Activated gamma-delta T cell treated with anti-CD3 and anti-CD28 coated beads, Interleukin-2, amount 50 U/mL, for 16 hours (primary cell): ENCODE measurements around the gene HMGCS2.
"Not testable (repeated sequence)": the region's sequence is repeated elsewhere in the genome, so short reads cannot be mapped to it uniquely, and the experiment has no call there.

Experiments
- DNase-seq: peaks from one replicate; pipeline ENCODE4 v3.0.0-alpha.2; 2020; ENCODE audit warnings: low read depth

HMGCS2 gene

DNA sequence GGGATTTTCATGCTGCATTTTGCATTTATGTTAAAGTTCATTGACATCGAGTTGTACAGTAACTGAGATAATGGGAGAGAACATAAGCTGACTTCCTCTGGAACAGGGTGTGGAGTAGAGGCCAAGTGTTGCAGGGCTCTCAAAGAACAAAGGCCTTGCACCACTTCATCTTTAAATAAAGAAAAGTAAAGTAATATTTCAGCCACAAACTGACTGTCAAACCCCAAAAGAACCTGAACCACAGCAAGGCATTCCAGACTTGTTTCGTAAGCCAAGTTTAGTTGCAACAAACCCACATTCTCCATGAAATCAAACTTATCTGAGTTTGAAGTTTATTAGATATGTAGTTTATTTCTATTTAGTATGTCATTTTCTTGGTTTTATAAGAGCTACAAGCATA, 19.1 kb upstream of the HMGCS2 start:
- no peak for DNase-seq

DNA sequence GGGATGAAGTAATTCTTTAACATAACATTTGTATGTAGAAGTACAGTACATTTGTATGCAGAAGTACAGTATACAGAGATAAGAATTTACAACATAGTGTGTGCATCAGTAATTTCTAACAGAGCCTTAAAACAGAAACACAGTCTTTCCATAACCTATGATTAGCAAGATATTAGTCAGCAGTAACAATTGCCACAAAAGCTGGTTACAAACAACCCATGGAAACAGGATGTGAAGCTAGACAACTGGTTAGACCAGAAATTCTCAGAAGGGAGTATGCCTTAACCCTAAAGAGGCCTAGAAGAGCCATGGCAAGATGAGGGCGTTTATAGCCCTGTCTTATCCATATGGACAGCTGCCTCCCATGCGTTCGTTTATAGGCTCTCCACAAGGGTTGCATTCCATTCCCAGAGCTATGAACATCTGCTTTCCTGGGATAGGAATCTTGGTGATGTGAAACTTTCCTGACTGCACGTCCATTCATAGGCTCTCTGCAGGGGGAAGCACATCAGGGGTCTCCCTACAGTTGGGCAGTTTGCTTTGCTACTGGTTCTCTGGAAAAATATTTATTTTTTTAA, 17.9 kb upstream of the HMGCS2 start:
- DNase-seq, result not testable (repeated sequence)

DNA sequence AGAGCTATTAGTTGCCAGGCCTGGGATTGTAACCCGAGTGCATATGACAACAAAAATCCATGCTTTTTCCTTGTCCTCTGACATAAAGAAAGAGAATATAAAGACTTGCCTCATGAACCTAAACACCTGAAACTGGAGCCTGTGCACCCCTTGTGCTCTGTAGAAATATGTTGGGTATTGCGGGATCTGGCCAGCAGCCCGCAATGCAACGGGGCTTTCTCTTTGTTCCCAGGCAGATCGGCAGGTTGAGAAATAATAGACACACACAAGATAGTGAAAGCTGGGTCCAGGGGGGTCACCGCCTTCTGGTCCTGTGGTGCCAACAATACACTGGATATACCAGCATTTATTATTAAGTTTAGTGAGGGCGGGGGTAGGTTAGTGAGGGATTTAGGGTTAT, 17.3 kb upstream of the HMGCS2 start:
- DNase-seq, result not testable (repeated sequence)

DNA sequence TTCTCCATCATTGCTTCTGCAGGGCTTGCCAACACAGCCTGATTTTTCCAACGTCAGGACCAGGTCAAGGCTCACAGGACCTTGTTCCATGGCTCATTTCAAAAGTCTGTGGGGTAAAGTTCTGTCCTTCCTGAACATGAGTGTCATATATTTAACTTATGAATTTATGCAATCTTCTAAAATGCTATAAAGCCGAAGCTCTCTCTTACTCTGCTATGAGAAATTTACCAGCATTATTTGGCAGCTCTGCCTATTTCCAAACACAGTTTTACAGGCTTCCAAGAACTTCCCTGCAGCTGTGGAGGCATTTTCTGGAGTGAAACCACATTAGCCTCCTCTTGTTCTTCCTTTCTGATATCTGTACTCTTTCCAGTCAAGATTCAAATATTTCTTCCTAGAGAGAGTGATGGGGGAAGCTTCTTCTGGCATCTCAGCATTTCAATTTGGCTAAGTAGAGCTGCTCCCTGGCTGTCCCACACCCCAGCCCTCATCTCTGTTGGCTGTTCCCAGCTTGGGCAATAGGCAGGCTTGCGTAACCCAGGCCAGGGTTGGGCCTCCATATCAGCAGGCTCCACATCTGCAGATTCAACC, 15.6 kb upstream of the HMGCS2 start:
- DNase-seq, result no peak

DNA sequence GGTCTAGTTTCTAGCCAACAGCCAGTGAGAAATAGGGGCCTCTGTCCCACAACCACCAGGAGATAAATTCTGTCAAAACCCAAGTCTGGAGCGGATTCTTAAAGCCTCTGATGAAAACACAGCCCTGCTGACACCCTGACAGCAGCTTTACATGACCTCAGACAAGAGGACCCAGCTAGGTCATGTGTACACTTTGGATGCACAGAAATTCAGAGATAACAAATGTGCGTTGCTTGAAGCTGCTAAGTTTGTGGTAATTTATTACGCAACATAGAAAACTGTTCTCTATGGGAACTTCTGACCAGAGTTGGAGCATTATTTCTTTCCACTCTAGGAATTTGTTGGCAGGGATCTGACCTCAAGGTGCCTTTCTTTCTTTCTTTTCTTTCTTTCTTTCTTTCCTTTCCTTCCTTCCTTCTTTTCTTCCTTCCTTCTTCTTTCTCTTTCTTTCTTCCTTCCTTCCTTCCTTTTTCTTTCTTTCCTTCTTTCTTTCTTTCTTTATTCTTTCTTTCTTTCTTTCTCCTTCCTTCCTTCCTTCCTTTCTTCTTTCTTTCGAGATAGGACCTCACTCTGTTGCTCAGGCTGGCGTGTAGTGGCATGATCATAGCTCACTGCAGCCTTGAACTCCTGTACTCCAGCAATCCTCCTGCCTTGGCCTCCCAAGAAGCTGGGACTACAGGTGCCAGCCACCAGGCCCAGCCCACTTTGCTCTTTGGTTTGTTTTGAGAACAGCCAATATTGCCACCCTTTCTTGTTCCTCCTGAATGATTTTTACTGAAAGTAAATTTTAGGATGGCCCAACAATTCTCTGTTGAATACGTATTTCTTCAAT, 14.9 kb upstream of the HMGCS2 start:
- DNase-seq, result no peak

DNA sequence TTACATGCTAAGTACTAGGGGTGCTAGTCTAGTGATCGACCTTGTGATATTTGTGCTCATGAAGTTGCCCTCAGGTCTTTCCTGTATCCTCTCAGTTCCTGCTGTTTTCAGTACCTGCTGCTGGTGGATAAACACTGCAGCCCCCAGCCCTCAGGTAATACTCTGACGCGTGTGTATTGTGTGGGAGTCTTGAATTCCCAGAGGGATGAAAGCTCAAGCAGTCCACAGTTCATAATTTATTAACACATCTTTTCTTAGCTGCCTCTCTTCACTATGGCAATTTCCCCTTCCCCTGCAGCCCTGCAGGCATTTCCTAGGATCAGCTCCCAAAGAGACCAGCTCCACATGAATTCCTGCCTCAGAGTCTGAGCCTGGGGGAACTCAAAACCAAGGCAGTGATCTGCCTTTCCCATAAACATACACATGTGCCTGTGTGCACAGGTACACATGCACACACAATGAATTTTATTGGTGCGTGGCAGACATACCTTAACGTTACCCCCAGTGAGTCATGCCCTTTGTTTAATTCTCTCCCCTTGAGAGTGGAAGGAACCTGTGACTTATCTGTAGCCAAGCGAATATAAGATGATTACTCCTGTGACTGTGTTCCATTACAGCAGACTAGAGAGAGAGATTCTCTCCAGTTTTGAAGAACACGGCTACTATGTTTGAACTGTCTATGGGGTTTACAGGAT, 14.1 kb upstream of the HMGCS2 start:
- no peak for DNase-seq

DNA sequence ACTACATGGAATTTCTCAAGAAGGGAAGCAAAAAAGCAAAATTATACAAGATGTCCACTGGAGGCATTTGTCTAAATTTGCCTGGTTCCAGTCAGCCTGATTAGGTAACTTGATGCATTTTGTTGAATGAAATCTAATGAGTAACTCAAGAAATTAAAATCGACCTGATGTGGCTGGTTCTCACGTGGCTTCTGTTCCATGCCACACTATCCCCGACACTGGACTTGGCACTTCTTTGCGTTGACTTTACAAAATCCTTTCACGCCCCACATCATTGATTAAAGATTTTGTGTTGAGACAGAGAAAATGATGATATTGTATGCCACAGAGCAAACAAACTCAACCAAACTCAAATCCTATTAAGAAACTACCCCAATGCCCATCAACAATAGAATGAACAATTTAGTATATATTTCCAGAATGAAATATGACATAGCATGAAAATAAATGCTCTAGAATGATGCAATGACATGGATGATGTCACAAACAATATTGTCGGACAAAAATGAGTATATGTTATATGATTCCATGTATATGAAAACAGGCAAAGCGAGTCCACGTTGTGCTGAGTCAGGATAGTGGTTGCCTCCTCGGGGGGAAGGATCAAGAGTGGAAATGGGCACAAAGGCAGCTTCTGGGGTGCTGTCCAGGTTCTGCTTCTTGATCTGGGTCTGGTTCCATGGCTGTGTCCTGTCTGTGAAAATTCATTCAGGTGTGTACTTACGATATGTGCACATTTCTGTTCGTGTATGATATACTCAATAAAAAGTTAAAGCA, 12.9 kb upstream of the HMGCS2 start:
- DNase-seq, result no peak

DNA sequence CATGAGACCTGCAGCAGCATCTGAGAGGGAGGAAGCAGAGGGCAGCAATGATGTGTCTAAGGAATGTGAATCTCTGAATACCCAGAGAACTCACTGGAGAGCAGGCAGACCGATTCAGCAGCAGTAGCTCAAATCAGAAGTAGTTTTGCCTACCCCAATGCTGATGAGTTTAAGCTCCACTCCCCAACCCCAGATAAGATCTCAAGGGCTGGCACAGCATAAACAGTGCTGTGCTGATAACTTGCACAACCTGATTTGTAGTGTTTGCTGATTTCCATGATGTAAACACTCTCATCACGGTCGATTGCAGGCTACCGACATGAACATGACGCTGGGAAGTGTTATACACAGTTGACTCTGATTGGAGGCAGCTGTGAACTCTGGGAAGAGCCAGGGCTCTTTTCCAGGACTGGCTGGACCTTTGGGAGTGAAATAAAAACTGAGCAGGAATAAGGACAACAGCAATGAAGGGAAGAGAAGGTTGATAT, 11.2 kb upstream of the HMGCS2 start:
- DNase-seq, result no peak

DNA sequence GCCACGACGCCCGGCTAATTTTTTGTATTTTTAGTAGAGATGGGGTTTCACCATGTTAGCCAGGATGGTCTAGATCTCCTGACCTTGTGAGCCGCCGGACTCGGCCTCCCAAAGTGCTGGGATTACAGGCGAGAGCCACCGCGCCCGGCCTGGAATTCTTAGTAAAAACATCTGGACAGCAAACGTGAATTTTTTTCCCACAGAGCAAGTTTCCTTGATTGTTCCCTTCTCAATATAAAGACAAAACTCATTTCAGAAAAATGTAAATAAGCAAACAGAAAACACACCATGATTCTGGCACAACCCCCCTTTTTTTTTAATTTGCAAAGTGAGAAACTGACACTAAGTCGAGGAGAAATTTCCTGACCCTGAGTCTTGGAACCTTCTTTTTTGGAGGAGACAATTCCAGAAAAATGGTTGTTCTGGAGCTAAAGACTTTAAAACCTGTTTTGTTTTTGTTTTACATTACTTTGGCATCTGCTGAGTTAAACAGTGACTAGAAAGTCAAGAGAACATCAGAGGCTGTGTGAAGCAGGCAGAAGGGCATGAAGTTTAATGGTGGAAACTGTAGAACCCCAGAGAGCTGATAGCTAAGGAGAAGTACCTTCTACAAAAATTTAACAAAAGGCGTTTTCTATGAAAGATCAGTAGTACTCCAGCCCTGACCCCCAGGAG, 10.3 kb upstream of the HMGCS2 start:
- DNase-seq, result no peak

DNA sequence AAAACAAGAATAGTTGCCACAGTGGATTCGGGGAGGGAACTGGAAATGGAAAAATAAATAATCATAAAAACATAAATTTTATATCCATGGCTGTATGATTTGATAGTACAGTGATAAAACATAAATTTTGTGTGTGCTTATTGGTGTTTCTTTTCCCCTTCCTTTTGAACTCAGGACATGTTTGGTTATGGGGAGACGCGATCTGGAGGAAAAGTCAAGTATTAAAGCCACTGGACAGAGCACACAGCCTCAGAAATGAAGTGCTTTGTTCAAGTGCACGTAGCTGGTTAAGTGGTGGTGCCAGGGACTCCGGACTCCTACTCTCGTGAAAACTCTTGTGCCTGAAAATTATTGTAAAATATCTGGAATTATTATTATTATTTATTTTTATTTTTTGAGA, 9.7 kb upstream of the HMGCS2 start:
- no peak for DNase-seq

DNA sequence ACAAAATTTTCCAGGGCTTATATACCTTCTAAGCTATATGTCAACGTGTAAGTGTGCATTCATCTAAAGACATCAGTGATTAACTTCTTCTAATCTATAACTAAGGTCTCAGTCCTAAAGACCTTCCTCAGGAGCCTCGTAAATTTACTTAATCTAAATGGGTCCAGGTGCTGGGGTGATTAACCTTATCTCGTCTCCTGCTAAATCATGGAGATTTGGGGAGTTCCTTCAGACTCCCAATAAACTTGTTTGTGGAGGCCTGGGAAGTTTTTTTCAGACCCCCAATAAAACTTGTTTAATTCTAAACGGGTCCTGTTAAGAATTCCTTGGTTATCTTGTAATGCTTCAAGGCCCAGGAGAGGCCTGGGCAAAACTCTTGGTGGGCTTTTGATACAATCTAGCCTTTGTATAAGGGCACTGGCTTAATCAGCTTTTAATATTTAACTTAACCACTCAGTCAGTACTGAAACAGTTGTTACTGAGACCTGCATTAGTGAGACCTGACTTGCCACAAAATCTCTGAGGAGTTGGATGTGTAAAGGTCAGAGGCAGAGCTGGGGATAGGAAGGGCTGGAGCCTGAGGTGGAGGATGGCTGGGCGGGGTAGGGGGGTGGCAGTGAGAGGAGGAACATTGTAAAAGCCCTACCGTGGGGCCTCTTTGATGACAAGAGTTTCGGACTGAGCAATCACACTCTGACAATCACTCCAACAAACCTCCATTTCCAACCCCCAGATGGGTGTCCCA, 6.2 kb upstream of the HMGCS2 start:
- no peak for DNase-seq

DNA sequence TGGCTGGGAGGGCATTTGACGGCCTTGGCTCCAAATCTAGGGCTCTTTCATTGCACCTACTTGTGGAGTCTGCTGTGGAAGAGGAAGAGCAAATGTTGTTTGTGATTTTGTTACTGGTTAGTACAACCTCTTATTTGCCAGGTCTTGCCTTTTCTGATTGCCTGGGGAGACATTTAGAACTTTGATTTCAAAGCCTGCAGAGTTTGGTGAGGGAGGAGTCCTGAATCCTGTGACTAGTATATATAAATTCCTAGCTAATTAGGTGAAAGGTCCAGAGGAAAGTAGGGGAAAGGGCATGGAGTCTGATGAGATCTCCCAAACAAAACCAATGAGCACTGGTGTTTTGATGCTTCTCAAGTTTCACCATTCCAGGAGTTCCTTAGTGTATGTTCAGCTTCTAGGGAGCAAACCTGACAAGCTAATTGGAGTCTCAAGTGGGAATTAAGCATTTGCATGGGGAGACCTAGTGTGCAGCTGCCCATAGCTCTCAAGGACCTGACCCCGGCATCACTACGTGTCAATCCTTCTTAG, 5.1 kb upstream of the HMGCS2 start:
- DNase-seq, result no peak

DNA sequence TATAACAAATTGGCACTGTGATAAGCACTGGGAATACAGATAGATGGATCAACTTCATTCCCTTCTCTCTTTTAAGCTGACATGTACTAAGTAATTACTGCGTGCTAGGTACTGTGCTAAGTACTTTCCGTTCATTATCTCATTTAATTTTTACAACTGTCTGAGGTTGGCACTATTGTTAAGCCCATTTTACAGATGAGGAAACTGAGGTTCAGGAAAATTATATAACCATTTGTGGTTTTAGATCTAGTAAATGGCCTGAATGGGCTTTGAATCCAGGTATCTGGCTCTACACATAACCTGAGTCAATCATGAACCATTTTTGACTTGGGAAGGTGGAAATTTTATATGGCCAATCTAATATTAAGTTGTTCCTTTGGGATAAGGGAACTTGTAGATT, 3.6 kb upstream of the HMGCS2 start:
- DNase-seq, result no peak

DNA sequence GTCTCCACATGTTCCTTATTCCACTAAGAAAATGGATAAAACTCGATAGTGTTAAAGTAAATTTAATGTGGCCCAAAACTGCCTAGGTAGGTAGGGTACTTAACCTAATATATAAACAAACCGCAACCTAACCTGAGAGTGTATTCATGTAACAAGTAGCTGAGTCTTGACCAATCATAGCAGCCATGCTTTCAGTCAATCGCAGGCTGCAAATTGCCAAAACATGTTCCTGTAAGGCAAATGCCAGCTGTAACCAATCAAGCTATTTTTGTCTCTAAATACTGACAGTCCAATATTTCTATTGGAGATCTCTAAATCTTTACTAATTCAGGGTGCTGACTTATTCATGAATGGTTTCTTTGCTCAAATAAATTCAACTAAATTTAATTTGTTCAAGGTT, 3.1 kb upstream of the HMGCS2 start:
- no peak for DNase-seq

DNA sequence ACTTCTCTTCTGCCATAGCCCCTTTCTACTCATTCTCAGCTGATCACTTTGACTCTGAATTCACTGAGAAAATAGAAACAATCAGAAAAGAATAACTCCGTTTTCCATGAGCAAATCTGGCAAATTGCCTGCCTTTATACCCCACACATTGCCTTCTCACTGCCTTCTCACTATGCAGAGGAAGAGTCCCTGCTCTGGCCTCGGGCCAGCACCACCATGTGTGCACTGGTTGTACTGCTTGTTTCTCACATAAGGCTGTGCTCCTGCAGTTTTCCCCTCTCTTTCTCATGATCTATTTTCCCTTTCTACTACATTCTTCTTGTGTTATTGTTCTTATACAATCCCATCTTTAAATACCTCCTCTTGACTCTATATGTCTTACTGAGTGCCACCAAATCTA, 2.3 kb upstream of the HMGCS2 start:
- no peak for DNase-seq

DNA sequence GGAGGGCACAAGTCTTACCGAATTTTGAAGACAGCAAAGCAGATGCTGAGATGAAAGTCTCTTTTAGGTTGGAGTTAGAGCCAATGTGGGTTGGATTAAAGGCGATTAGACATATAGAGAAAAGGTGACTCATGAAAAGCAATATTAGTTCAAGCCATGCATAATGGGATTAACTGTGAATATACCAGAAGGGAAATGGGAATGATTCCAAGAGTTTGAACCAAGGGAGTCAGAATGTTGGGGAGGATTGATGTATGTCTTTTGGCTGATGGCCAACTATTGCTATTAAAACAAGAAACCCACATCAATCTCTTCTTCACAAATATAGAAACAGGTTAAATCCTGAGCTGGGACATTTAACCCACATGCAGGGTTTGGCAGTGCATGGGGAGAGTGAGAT, 1.2 kb downstream of the HMGCS2 start:
- DNase-seq, result no peak

DNA sequence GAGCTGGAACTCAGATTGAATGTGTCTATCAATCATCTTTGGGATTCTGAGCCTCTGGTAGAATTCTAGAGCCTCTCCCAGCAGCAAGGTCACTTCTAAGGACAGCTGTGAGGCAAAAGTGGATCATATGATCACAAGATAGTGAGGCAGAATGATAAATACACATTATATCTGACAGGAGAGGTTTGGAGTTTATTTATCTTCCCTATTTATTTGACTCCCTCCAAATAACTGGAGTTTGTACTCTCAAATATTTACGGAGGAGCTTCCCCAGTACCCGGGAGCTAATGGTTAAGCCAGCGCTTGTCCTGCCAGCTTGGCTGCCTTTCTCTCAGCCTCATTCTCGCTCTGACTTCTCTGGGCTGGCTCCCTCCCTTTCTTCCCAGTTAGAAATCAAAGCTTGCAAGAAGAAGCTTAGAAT, 2.3 kb downstream of the HMGCS2 start:
- no peak for DNase-seq

DNA sequence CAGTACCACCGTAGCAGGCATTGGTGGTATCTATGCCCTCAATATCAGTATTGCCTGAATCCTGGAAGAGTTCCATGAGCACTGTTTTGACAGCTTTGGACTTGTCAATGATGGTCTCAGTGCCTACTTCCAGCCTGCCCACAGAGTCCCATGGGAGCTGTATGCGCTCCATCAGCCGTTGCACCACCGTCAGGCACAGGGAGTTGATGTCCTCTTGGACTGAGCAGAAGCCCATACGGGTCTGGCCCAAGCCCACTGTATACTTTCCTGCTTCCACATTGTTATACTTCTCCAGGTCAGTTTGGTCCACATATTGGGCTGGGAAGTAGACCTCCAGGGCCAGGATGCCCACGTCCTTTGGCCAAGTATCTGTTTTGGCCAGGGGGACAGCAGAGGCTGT, 4.5 kb downstream of the HMGCS2 start:
- DNase-seq, result no peak

DNA sequence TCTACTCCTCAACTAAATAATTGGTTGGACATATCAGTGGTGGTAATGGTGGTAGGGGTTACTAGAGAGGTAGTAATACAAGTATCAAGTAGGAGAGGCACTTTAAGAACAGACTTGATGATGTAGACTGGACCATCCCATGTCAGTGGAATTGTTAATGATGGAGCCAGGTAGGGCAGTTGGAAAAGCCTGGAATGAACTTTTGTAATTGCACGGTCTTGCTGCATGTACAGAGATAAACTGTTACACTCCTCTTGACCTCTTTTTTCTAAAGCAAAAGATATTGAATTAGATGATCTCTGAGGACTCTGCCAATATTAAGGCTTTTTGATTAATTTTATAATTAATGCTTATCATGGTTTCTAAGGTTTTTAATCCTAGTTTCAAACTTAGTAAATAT, 5.8 kb downstream of the HMGCS2 start:
- DNase-seq, result no peak

DNA sequence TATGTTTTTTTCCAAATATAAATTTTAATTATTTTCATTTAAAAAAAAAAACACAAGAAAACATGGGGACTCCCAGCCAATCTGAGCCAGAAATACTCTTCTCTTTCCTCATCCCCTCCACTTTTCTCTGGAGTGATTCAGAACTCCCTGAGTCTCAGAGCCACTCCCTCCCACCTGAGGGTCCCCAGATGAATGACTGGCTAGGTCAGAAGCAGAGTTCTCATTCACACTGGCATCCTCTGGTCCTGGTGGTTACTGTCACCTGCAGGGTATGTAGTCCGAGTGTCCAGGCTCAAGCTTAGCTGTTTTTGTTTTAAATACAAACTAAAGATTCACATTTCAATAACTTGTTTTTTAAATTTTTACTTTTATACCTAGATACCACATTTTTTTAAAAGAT, 6.3 kb downstream of the HMGCS2 start:
- no peak for DNase-seq
